ENCODE data around the gene LGI2. TPM values are rescaled to one million over a fixed set of nuclear protein-coding genes. Genes with fewer than 3 reads are reported as not detected.

Gene LGI2
- total and polyA plus RNA-seq, 2 of the 8 experiments (the other 6 are each of a cell fraction or from before 2014, with no cell fraction given): 2.3 to 4.0 TPM

- Histone ChIP-seq H2BK5ac (ENCODE audit: low read depth, low read length) (no peak overlapping the region), H2AK5ac (ENCODE audit: low read depth, low read length) (no peak overlapping the region), H2BK120ac (replicated peaks; ENCODE audit: low read depth, low read length) (no peak overlapping the region), H2BK15ac (ENCODE audit: low read length) (no peak overlapping the region), H3K9ac (replicated peaks in 1 of 4; ENCODE audit: extremely low read depth in 1 of 4, low read depth in 3 of 4, low read length in 3 of 4) (no peak overlapping the region), H4K8ac (ENCODE audit: extremely low read depth, insufficient read depth, low read length) (no peak overlapping the region), H3K23me2 (ENCODE audit: low read depth, low read length) (no peaks in the 10 kb centered on the region; the same call in 1 of the 2 replicates), H4K5ac (ENCODE audit: insufficient read length, low read depth, low read length) (no peak overlapping the region), H3K27me3 (replicated peaks in 1 of 4; ENCODE audit: control insufficient read depth in 3 of 4, extremely low read depth in 1 of 4, insufficient read depth in 3 of 4, low read length in 3 of 4) (no peaks in the 10 kb centered on the region; a peak in 1 of 7 replicates), H2AFZ (ENCODE audit: low read length) (no peak overlapping the region), H3K4ac (replicated peaks; ENCODE audit: insufficient read length, low read depth, low read length) (no peak overlapping the region), H3K79me1 (ENCODE audit: low read depth, low read length) (no peaks in the 10 kb centered on the region), H3K4me3 (ENCODE audit: extremely low read depth in 1 of 4, insufficient read depth in 2 of 4, low read depth in 3 of 4, low read length in 4 of 4) (no peak overlapping the region), H3K36me3 (ENCODE audit: control insufficient read depth in 2 of 4, insufficient read depth in 4 of 4, low read length in 3 of 4) (no peaks in the 10 kb centered on the region), H3K56ac (replicated peaks; ENCODE audit: insufficient read length, low read depth, low read length) (no peak overlapping the region), H3K27ac (ENCODE audit: low read depth, low read length) (no peak overlapping the region), H3K4me2 (ENCODE audit: insufficient read depth in 1 of 2, low read depth in 2 of 2, low read length in 2 of 2) (no peak overlapping the region), H4K91ac (replicated peaks; ENCODE audit: insufficient read length, low read length) (no peak overlapping the region), H3K18ac (ENCODE audit: extremely low read depth, low read length) (no peak overlapping the region), H3K14ac (ENCODE audit: insufficient read length) (no peak overlapping the region), H2BK12ac (ENCODE audit: low read depth, low read length) (no peak overlapping the region), H4K20me1 (replicated peaks in 1 of 2; ENCODE audit: control insufficient read depth in 1 of 2, insufficient read depth in 2 of 2, low read length in 2 of 2) (no peaks in the 10 kb centered on the region), H3K23ac (ENCODE audit: insufficient read length) (no peak overlapping the region), H3K4me1 (replicated peaks in 1 of 4; ENCODE audit: control insufficient read depth in 3 of 4, insufficient read depth in 4 of 4, low read length in 3 of 4) (no peaks in the 10 kb centered on the region), H3K79me2 (ENCODE audit: control insufficient read depth in 1 of 2, insufficient read depth in 2 of 2, low read length in 2 of 2) (no peaks in the 10 kb centered on the region), H3K9me3 (ENCODE audit: insufficient read depth in 2 of 2, low read depth in 1 of 2, low read length in 1 of 2) (no peaks in the 10 kb centered on the region), H2BK20ac (ENCODE audit: low read length) (no peak overlapping the region)
- POLR2A ChIA-PET (ENCODE audit: partially characterized antibody): interaction anchor here (0.6 kb wide), 1 partner anchor 75 kb away, joined by 3 read pairs; no protein-coding TSS in a partner anchor
- no peak for DNase-seq (ENCODE audit: low read depth in 1 of 2, low spot score in 2 of 2)
- CTCF ChIA-PET (ENCODE audit: partially characterized antibody): interaction anchor here (0.6 to 3.2 kb wide), 8 partner anchors 10 to 434 kb away, joined by 3 to 16 read pairs (median 9); no protein-coding TSS in a partner anchor
- no peak for FAIRE-seq
- WGBS, 2 experiments (ENCODE audit: extremely low coverage in 1 of 2, insufficient coverage in 1 of 2, insufficient read length in 1 of 2, insufficient replicate concordance in 2 of 2, low coverage in 1 of 2, low lambda C conversion rate in 2 of 2, missing lambda C conversion rate in 1 of 2): 93% methylated on average over 9 of the region's 9 CpGs; no CpG with 5 or more reads in 1 of the 2 experiments
- no peak for TF ChIP-seq POLR2AphosphoS5 (IDR thresholded peaks at IDR 0.05; ENCODE audit: low read depth, low read length)
- TF ChIP-seq SAP30 (IDR thresholded peaks at IDR 0.05; ENCODE audit: insufficient read depth, insufficient replicate concordance, low read length): no peak
- no peak for TF ChIP-seq TAF7 (optimal IDR thresholded peaks at IDR 0.05; ENCODE audit: borderline replicate concordance, low read depth, low read length)
- no peak for TF ChIP-seq NRF1 (IDR thresholded peaks at IDR 0.05; ENCODE audit: low read depth, low read length)
- TF ChIP-seq CTCF (IDR thresholded peaks at IDR 0.05; ENCODE audit: control extremely low read depth in 1 of 3, insufficient read depth in 1 of 3, low read depth in 1 of 3, low read length in 3 of 3): no peak
- no peak for TF ChIP-seq HDAC2 (IDR thresholded peaks at IDR 0.05; ENCODE audit: borderline replicate concordance in 1 of 2, low read depth in 2 of 2, low read length in 2 of 2)
- TF ChIP-seq SP2 (IDR thresholded peaks at IDR 0.05; ENCODE audit: low read length): no peak
- no peak for TF ChIP-seq TBP (IDR thresholded peaks at IDR 0.05; ENCODE audit: low read depth, low read length)
- no peak for TF ChIP-seq GTF2F1 (IDR thresholded peaks at IDR 0.05; ENCODE audit: borderline replicate concordance, low read depth, low read length)
Observed at GRCh38 chr4:24978291-24979075, 52.3 kb downstream of the LGI2 start.

Measured in H1 (cell line).